ENCODE measurements around the gene RHBDF2.

GRCh38 chr17:76462556-76463290, 38.5 kb downstream of the RHBDF2 start:
- TF ChIP-seq CTCF (IDR thresholded peaks at IDR 0.05) (no peak), POLR2AphosphoS5 (IDR thresholded peaks at IDR 0.05) (no peak)
